Transverse colon (tissue), 4 donors: ENCODE measurements around the gene RCN1. TPM values are rescaled to one million over a fixed set of nuclear protein-coding genes. Genes with fewer than 3 reads are reported as not detected.
"Not testable (repeated sequence)": the region's sequence is repeated elsewhere in the genome, so short reads cannot be mapped to it uniquely, and the experiment has no call there.

Source experiments
- DNase-seq: peaks from one replicate; pipeline ENCODE4 v3.0.0-alpha.2; 2019
- H3K27ac ChIP-seq, 4 donors: fragments of 200-600 bp; sonication (generic); 2 replicates each; pipeline ENCODE4 v1.5.1; 2016 to 2018; ENCODE audit warnings: inconsistent platforms in 4 of 4
- H3K27me3 ChIP-seq: fragments of 200-600 bp; sonication (generic); 2 replicates; pipeline ENCODE4 v1.5.1; 2017; ENCODE audit warnings: inconsistent platforms
- H3K36me3 ChIP-seq, 4 donors: fragments of 200-600 bp; sonication (generic); 2 replicates each; pipeline ENCODE4 v1.5.1; 2017 to 2019; ENCODE audit warnings: inconsistent platforms in 4 of 4
- H3K4me1 ChIP-seq, 4 donors: fragments of 200-600 bp; sonication (generic); 2 replicates each; pipeline ENCODE4 v1.5.1; 2017 to 2020; ENCODE audit warnings: inconsistent platforms in 4 of 4
- H3K4me3 ChIP-seq, 4 donors: fragments of 200-600 bp; sonication (generic); 1 replicate in 1 of 4; 2 replicates in 3 of 4; pipeline versions ENCODE4 v1.5.1 to v1.6.1; 2017 to 2019; ENCODE audit warnings: inconsistent platforms in 4 of 4
- H3K9me3 ChIP-seq, 2 donors: fragments of 200-600 bp; sonication (generic); 2 replicates each; pipeline ENCODE4 v1.5.1; 2017 to 2019; ENCODE audit warnings: inconsistent platforms in 2 of 2
- CTCF ChIP-seq, 5 experiments: fragments of 200-600 bp in 3 of 5; fragments of 450-650 bp in 2 of 5; sonication (generic) in 3 of 5; IDR thresholded peaks; 1 replicate in 2 of 5; 2 replicates in 3 of 5; pipeline ENCODE4 v1.5.1; 2016 to 2017; ENCODE audit warnings: antibody characterized with exemption in 5 of 5, inconsistent platforms in 3 of 5, mild to moderate bottlenecking in 2 of 5, moderate library complexity in 1 of 5
- EP300 ChIP-seq: sonication (generic); formaldehyde crosslinking; IDR thresholded peaks from one replicate; pipeline ENCODE4 v1.6.1; 2017; ENCODE audit warnings: antibody characterized with exemption, low read depth
- POLR2A ChIP-seq: fragments of 450-650 bp; IDR thresholded peaks from one replicate; pipeline ENCODE4 v1.6.1; 2016; ENCODE audit warnings: antibody characterized with exemption, mild to moderate bottlenecking, moderate library complexity
- POLR2AphosphoS5 ChIP-seq, 3 donors: sonication (generic); formaldehyde crosslinking; IDR thresholded peaks; one replicate each; pipeline ENCODE4 v1.6.1; 2016; ENCODE audit warnings: antibody characterized with exemption in 3 of 3
- WGBS, 2 donors: methylation state at CpG; one replicate each; pipeline ENCODE4 v1.1.5; 2018; ENCODE audit warnings: low coverage in 1 of 2; 5-methylcytosine and 5-hydroxymethylcytosine counted together
- in situ Hi-C, 4 donors: fragments of 200-750 bp; cut with MboI; loops; one replicate each; pipeline versions ENCODE4 v1.15.0 to v1.15.1; 2017; ENCODE audit warnings: low sequenced_read_pairs in 3 of 4, low pct_ligation_motif_present in 1 of 4, low pct_unique_long_range_greater_than_20kb in 1 of 4
- intact Hi-C: fragments of 100-400 bp; cut with DNase I; formaldehyde crosslinking; loops from one replicate; pipeline ENCODE4 v1.15.1; 2023; ENCODE audit warnings: low total_unique reads
- total RNA-seq, 4 donors: library from RNA; depleted of rRNA; stranded (reverse); fragments of >200 nt; gene quantifications; one replicate each; pipeline ENCODE4 v1.1.0, GENCODE V29; 2016

The RCN1 gene
- total RNA-seq, 4 donors from 2014 or later: 3.4 to 32.4 (median 28.8) TPM

- TF ChIP-seq CTCF (IDR thresholded peaks at IDR 0.05) (no peak), POLR2A (no peak), POLR2AphosphoS5 (IDR thresholded peaks at IDR 0.05) (no peak), EP300 (no peak)
- Histone ChIP-seq H3K27ac (no peak overlapping the region), H3K9me3 (no peaks in the 10 kb centered on the region), H3K4me1 (no peaks in the 10 kb centered on the region), H3K4me3 (no peak overlapping the region), H3K36me3 (peaks cover 0 to 13% (median 3%) of the 10 kb centered on the region in 4 donors), H3K27me3 (no peaks in the 10 kb centered on the region)
- no peak for DNase-seq
- intact Hi-C loops (no loop called here), in situ Hi-C loops (no loop called here)
- WGBS, 2 donors: 87 to 93% methylated on average over 3 to 4 of the region's 4 CpGs
Observed at GRCh38 chr11:32099516-32099915, 8.6 kb downstream of the RCN1 start.

GRCh38 chr11:32100495-32100894 is 9.6 kb downstream of the RCN1 start:
- H3K4me1 ChIP-seq: no peaks in the 10 kb centered on the region
- WGBS, 2 donors: 66 to 86% methylated on average over 2 to 5 of the region's 5 CpGs
- no peak for DNase-seq
- H3K27ac ChIP-seq: no peak overlapping the region
- H3K9me3 ChIP-seq: no peaks in the 10 kb centered on the region
- no peaks in the 10 kb centered on the region for H3K27me3 ChIP-seq
- H3K4me3 ChIP-seq: no peak overlapping the region
- intact Hi-C loops (no loop called here), in situ Hi-C loops (no loop called here)
- no peak for TF ChIP-seq EP300
- TF ChIP-seq POLR2A: no peak
- no peak for TF ChIP-seq CTCF (IDR thresholded peaks at IDR 0.05)
- no peak for TF ChIP-seq POLR2AphosphoS5 (IDR thresholded peaks at IDR 0.05)
- peaks cover 0 to 13% (median 3%) of the 10 kb centered on the region in 4 donors for H3K36me3 ChIP-seq

- DNase-seq: no peak
- TF ChIP-seq POLR2AphosphoS5 (IDR thresholded peaks at IDR 0.05) (no peak), CTCF (IDR thresholded peaks at IDR 0.05) (no peak), POLR2A (no peak), EP300 (no peak)
- Histone ChIP-seq H3K36me3 (peaks cover 0 to 13% (median 3%) of the 10 kb centered on the region in 4 donors), H3K4me1 (no peaks in the 10 kb centered on the region), H3K4me3 (no peak overlapping the region), H3K9me3 (no peaks in the 10 kb centered on the region), H3K27ac (no peak overlapping the region), H3K27me3 (no peaks in the 10 kb centered on the region)
- 91 to 98% methylated on average over 7 to 11 of the region's 11 CpGs for WGBS, 2 donors
- intact Hi-C loops (no loop called here), in situ Hi-C loops (no loop called here)
Observed at GRCh38 chr11:32101791-32102190, 10.9 kb downstream of the RCN1 start.

- H3K4me3 ChIP-seq, H3K4me1 ChIP-seq, DNase-seq, in situ Hi-C loops, H3K9me3 ChIP-seq, H3K27me3 ChIP-seq, intact Hi-C loops, H3K27ac ChIP-seq: not testable (repeated sequence)
- 60 to 65% methylated on average over 10 to 11 of the region's 11 CpGs for WGBS, 2 donors
- H3K36me3 ChIP-seq: peaks cover 0 to 13% (median 3%) of the 10 kb centered on the region in 4 donors
Observed at GRCh38 chr11:32103121-32103719, 12.3 kb downstream of the RCN1 start.

- intact Hi-C loops (no loop called here), in situ Hi-C loops (no loop called here)
- 80 to 93% methylated on average over 2 to 5 of the region's 5 CpGs for WGBS, 2 donors
- no peaks in the 10 kb centered on the region for H3K4me1 ChIP-seq
- H3K27ac ChIP-seq: no peak overlapping the region
- no peaks in the 10 kb centered on the region for H3K27me3 ChIP-seq
- TF ChIP-seq POLR2A (no peak), EP300 (no peak), POLR2AphosphoS5 (IDR thresholded peaks at IDR 0.05) (no peak), CTCF (IDR thresholded peaks at IDR 0.05) (no peak)
- H3K36me3 ChIP-seq: peaks cover 0 to 13% (median 3%) of the 10 kb centered on the region in 4 donors
- no peaks in the 10 kb centered on the region for H3K9me3 ChIP-seq
- H3K4me3 ChIP-seq: no peak overlapping the region
- no peak for DNase-seq
Observed at GRCh38 chr11:32103941-32104340, 13.1 kb downstream of the RCN1 start.
